Ishikawa (cell line): ENCODE results near the gene SLC27A5.

ENCODE experiments used
- CEBPB ChIP-seq: IDR thresholded peaks from 2 replicates; pipeline ENCODE4 v1.6.1; 2012
- CREB1 ChIP-seq: IDR thresholded peaks from 2 replicates; pipeline ENCODE4 v1.6.1; 2012; ENCODE audit warnings: low read depth
- EGR1 ChIP-seq: IDR thresholded peaks from 2 replicates; pipeline ENCODE4 v1.6.1; 2012
- EP300 ChIP-seq: IDR thresholded peaks from 2 replicates; pipeline ENCODE4 v1.6.1; 2012; ENCODE audit warnings: borderline replicate concordance
- FOXM1 ChIP-seq: IDR thresholded peaks from 2 replicates; pipeline ENCODE4 v1.6.1; 2012; ENCODE audit warnings: low read depth, borderline replicate concordance
- MAX ChIP-seq: IDR thresholded peaks from 2 replicates; pipeline ENCODE4 v1.6.1; 2012
- NFIC ChIP-seq: IDR thresholded peaks from 2 replicates; pipeline ENCODE4 v1.6.1; 2012
- RAD21 ChIP-seq: IDR thresholded peaks from 2 replicates; pipeline ENCODE4 v1.6.1; 2012; ENCODE audit warnings: low read depth
- REST ChIP-seq: IDR thresholded peaks from 2 replicates; pipeline ENCODE4 v1.6.1; 2012; ENCODE audit warnings: low read depth, mild to moderate bottlenecking
- TAF1 ChIP-seq: IDR thresholded peaks from 2 replicates; pipeline ENCODE4 v1.6.1; 2012; ENCODE audit warnings: low read depth, mild to moderate bottlenecking
- TCF12 ChIP-seq: IDR thresholded peaks from 2 replicates; pipeline ENCODE4 v1.6.1; 2012; ENCODE audit warnings: low read depth
- TEAD4 ChIP-seq: IDR thresholded peaks from 2 replicates; pipeline ENCODE4 v1.6.1; 2012
- USF1 ChIP-seq: IDR thresholded peaks from 2 replicates; pipeline ENCODE4 v1.6.1; 2012
- YY1 ChIP-seq: IDR thresholded peaks from 2 replicates; pipeline ENCODE4 v1.6.1; 2012; ENCODE audit warnings: low read depth
- ZBTB7A ChIP-seq: IDR thresholded peaks from 2 replicates; pipeline ENCODE4 v1.6.1; 2012; ENCODE audit warnings: low read depth

SLC27A5 gene

GRCh38 chr19:58544591-58545285 lies 32.9 kb upstream of the SLC27A5 start:
- TF ChIP-seq YY1 (peak; percentile 80), EGR1 (no peak), TEAD4 (no peak), TCF12 (no peak), EP300 (no peak)

- peak; percentile 77 for TF ChIP-seq CREB1
- TF ChIP-seq FOXM1: no peak
- TF ChIP-seq EGR1: peak; percentile 43; the same call in 1 of the 2 replicates
- peak; percentile 82 for TF ChIP-seq MAX
- 0 out of 2 replicates have a peak, but pooled peaks have one; percentile 26 for TF ChIP-seq USF1
- peak; percentile 72; the same call in 1 of the 2 replicates for TF ChIP-seq TAF1
- no peak for TF ChIP-seq YY1
- no peak for TF ChIP-seq RAD21
- TF ChIP-seq EP300: peak; percentile 16; the same call in 1 of the 2 replicates
- no peak; the same call in 1 of the 2 replicates for TF ChIP-seq NFIC
- no peak; the same call in 1 of the 2 replicates for TF ChIP-seq TCF12
- no peak for TF ChIP-seq CEBPB
Observed at GRCh38 chr19:58543826-58544590, 32.2 kb upstream of the SLC27A5 start, which contains the start of gene TRIM28. TSS of gene TRIM28 (plus strand) at chr19:58544064. CDS start at chr19:58544758, 694 bp downstream.

- no peak for TF ChIP-seq EGR1
- TF ChIP-seq ZBTB7A: peak; percentile 83
- TF ChIP-seq MAX: peak; percentile 99
- peak; percentile 60; the same call in 1 of the 2 replicates for TF ChIP-seq TCF12
- no peak for TF ChIP-seq FOXM1
- TF ChIP-seq USF1: peak; percentile 40
- TF ChIP-seq TAF1: peak; percentile 32; the same call in 1 of the 2 replicates
Observed at GRCh38 chr19:58538257-58539168, 26.7 kb upstream of the SLC27A5 start.

GRCh38 chr19:58536852-58537798 lies 25.3 kb upstream of the SLC27A5 start:
- TF ChIP-seq RAD21: no peak

- TF ChIP-seq NFIC (no peak), TEAD4 (no peak), EP300 (no peak), RAD21 (no peak), REST (no peak), CEBPB (no peak), TAF1 (no peak), CREB1 (no peak), USF1 (no peak), TCF12 (no peak), YY1 (no peak), ZBTB7A (no peak), MAX (no peak), EGR1 (no peak), FOXM1 (no peak)
Observed at GRCh38 chr19:58535857-58536256, 24.1 kb upstream of the SLC27A5 start.
